ENCODE results near the gene SLC5A10. TPM values are rescaled to one million over a fixed set of nuclear protein-coding genes. Genes with fewer than 3 reads are reported as not detected.

SLC5A10 gene
- total RNA-seq, 4 donors from 2014 or later, result not detected

- Histone ChIP-seq H3K27ac (no peak overlapping the region), H3K36me3 (peaks cover 0 to 5% of the 10 kb centered on the region in 2 donors), H3K9me3 (no peaks in the 10 kb centered on the region), H3K4me3 (replicated peaks in 1 of 3) (no peak overlapping the region), H3K27me3 (no peaks in the 10 kb centered on the region), H3K4me1 (peaks cover 0 to 18% of the 10 kb centered on the region in 2 donors)
- no peak for DNase-seq
- intact Hi-C loops (cut with DNase I), result no loop called here
- TF ChIP-seq CTCF (IDR thresholded peaks at IDR 0.05), result no peak
- TF ChIP-seq POLR2A (IDR thresholded peaks at IDR 0.05), result no peak
- 96 to 97% methylated on average over 4 of the region's 7 CpGs for WGBS, 2 donors
Measured at GRCh38 chr17:18971801-18972200, 19.8 kb downstream of the SLC5A10 start.

- peaks cover 10 to 15% of the 10 kb centered on the region in 2 donors for H3K36me3 ChIP-seq
- no peaks in the 10 kb centered on the region for H3K4me1 ChIP-seq
- no peaks in the 10 kb centered on the region for H3K27me3 ChIP-seq
- intact Hi-C loops (cut with DNase I), result no loop called here
- TF ChIP-seq POLR2A (IDR thresholded peaks at IDR 0.05) (no peak), CTCF (IDR thresholded peaks at IDR 0.05) (no peak)
- no peak overlapping the region for H3K27ac ChIP-seq
- no peaks in the 10 kb centered on the region for H3K9me3 ChIP-seq
- H3K4me3 ChIP-seq (replicated peaks in 1 of 3), result no peak overlapping the region
- WGBS, 2 donors, result 56 to 70% methylated on average over 8 to 10 of the region's 10 CpGs
- DNase-seq, result peak; percentile 16 to 43
Measured at GRCh38 chr17:18974407-18975149, 22.6 kb downstream of the SLC5A10 start.

GRCh38 chr17:18975597-18975996 lies 23.6 kb downstream of the SLC5A10 start:
- intact Hi-C loops (cut with DNase I), result no loop called here
- no peak for DNase-seq
- 96 to 97% methylated on average over 13 of the region's 13 CpGs for WGBS, 2 donors
- peaks cover 10 to 15% of the 10 kb centered on the region in 2 donors for H3K36me3 ChIP-seq
- no peaks in the 10 kb centered on the region for H3K9me3 ChIP-seq
- no peak for TF ChIP-seq POLR2A (IDR thresholded peaks at IDR 0.05)
- TF ChIP-seq CTCF (IDR thresholded peaks at IDR 0.05), result no peak
- no peaks in the 10 kb centered on the region for H3K27me3 ChIP-seq
- H3K27ac ChIP-seq, result no peak overlapping the region
- no peak overlapping the region for H3K4me3 ChIP-seq (replicated peaks in 1 of 3)
- no peaks in the 10 kb centered on the region for H3K4me1 ChIP-seq

- intact Hi-C loops (cut with DNase I), result no loop called here
- H3K4me3 ChIP-seq (replicated peaks in 1 of 3), result no peak overlapping the region
- no peak overlapping the region for H3K27ac ChIP-seq
- H3K36me3 ChIP-seq, result peaks cover 10% of the 10 kb centered on the region in 2 donors
- no peaks in the 10 kb centered on the region for H3K4me1 ChIP-seq
- 64 to 68% methylated on average over 4 of the region's 4 CpGs for WGBS, 2 donors
- DNase-seq, result no peak
- no peaks in the 10 kb centered on the region for H3K9me3 ChIP-seq
- TF ChIP-seq POLR2A (IDR thresholded peaks at IDR 0.05) (no peak), CTCF (IDR thresholded peaks at IDR 0.05) (no peak)
- no peaks in the 10 kb centered on the region for H3K27me3 ChIP-seq
Measured at GRCh38 chr17:18976201-18976600, 24.2 kb downstream of the SLC5A10 start.

GRCh38 chr17:18977021-18977420 lies 25.1 kb downstream of the SLC5A10 start:
- Histone ChIP-seq H3K4me3 (replicated peaks in 1 of 3) (no peak overlapping the region), H3K36me3 (peaks cover 10% of the 10 kb centered on the region in 2 donors), H3K27ac (no peak overlapping the region), H3K27me3 (no peaks in the 10 kb centered on the region), H3K4me1 (no peaks in the 10 kb centered on the region), H3K9me3 (no peaks in the 10 kb centered on the region)
- WGBS, 2 donors, result 96 to 100% methylated on average over 4 of the region's 4 CpGs
- intact Hi-C loops (cut with DNase I), result no loop called here
- DNase-seq, result no peak
- TF ChIP-seq CTCF (IDR thresholded peaks at IDR 0.05) (no peak), POLR2A (IDR thresholded peaks at IDR 0.05) (no peak)
